Measurements from ENCODE around the gene AATK. TPM values are rescaled to one million over a fixed set of nuclear protein-coding genes. Genes with fewer than 3 reads are reported as not detected.

The AATK gene
- total RNA-seq, 1 experiment from 2014 or later = 4.4 TPM

- intact Hi-C loops (cut with micrococcal nuclease) = loop anchor here (5.0 kb wide), 2 partner anchors 332 to 347 kb away; no protein-coding TSS in a partner anchor
- ChIA-PET POLR2A (no interaction called here), RAD21 (ENCODE audit: low non-redundant PET in 1 of 2, low total read pairs in 2 of 2, uncharacterized antibody in 2 of 2, unreplicated experiment in 2 of 2) (no interaction called here), CTCF (no interaction called here)
- Histone ChIP-seq H3K4me3 (replicated peaks in 1 of 2; ENCODE audit: low read depth in 1 of 2, low read length in 2 of 2) (no peak overlapping the region), H3K27me3 (ENCODE audit: insufficient read depth, low read length) (no peaks in the 10 kb centered on the region), H4K20me1 (ENCODE audit: insufficient read depth) (no peaks in the 10 kb centered on the region), H2AFZ (ENCODE audit: low read depth, low read length, poor library complexity, severe bottlenecking) (no peak overlapping the region), H3K9ac (ENCODE audit: low read length) (no peak overlapping the region), H3K36me3 (ENCODE audit: control insufficient read depth in 1 of 2, insufficient read depth in 2 of 2, low read length in 2 of 2) (no peaks in the 10 kb centered on the region), H3K9me2 (ENCODE audit: insufficient read depth) (no peaks in the 10 kb centered on the region), H3K79me2 (ENCODE audit: insufficient read depth, low read length) (no peaks in the 10 kb centered on the region), H3K4me2 (ENCODE audit: low read length) (no peak overlapping the region), H3K9me3 (ENCODE audit: control insufficient read depth in 1 of 2, insufficient read depth in 1 of 2, low read depth in 1 of 2, low read length in 2 of 2) (no peaks in the 10 kb centered on the region; a peak in 1 of 4 replicates), H3K4me1 (ENCODE audit: control insufficient read depth in 1 of 2, insufficient read depth in 2 of 2, low read length in 2 of 2) (peaks cover 6 to 12% of the 10 kb centered on the region in 2 experiments; a peak in 3 of 4 replicates), H3K27ac (ENCODE audit: low read depth, low read length) (no peak overlapping the region)
- ATAC-seq (no peak), DNase-seq (ENCODE audit: low read depth, low spot score) (no peak)
- BruUV-seq (replicated peaks) = no TSS peak
- no peak for TF ChIP-seq SIN3A (IDR thresholded peaks at IDR 0.05; ENCODE audit: low read depth)
- TF ChIP-seq ZNF274 (IDR thresholded peaks at IDR 0.05; ENCODE audit: low read depth, low read length) = no peak
- no peak for TF ChIP-seq FOSL1 (IDR thresholded peaks at IDR 0.05; ENCODE audit: low read depth)
- TF ChIP-seq POLR2AphosphoS5 (IDR thresholded peaks at IDR 0.05; ENCODE audit: low read depth, low read length) = no peak
- no peak for TF ChIP-seq ATF3 (IDR thresholded peaks at IDR 0.05)
- no peak for TF ChIP-seq CBX3 (IDR thresholded peaks at IDR 0.05; ENCODE audit: low read depth)
- no peak for TF ChIP-seq YY1 (IDR thresholded peaks at IDR 0.05; ENCODE audit: extremely low read depth, insufficient replicate concordance, low read depth, low read length)
- no peak for TF ChIP-seq JUND (IDR thresholded peaks at IDR 0.05)
- TF ChIP-seq EZH2 (IDR thresholded peaks at IDR 0.05) = no peak
- TF ChIP-seq TCF7L2 (IDR thresholded peaks at IDR 0.05; ENCODE audit: borderline replicate concordance, extremely low read depth, insufficient read depth, insufficient read length) = no peak
Observed at GRCh38 chr17:81140695-81141094, 25.3 kb downstream of the AATK start.

GRCh38 chr17:81140018-81140417 lies 26.0 kb downstream of the AATK start:
- Histone ChIP-seq H3K9me2 (ENCODE audit: insufficient read depth) (no peaks in the 10 kb centered on the region), H3K27me3 (ENCODE audit: insufficient read depth, low read length) (no peaks in the 10 kb centered on the region), H3K4me1 (ENCODE audit: control insufficient read depth in 1 of 2, insufficient read depth in 2 of 2, low read length in 2 of 2) (peaks cover 6 to 12% of the 10 kb centered on the region in 2 experiments; a peak in 3 of 4 replicates), H3K36me3 (ENCODE audit: control insufficient read depth in 1 of 2, insufficient read depth in 2 of 2, low read length in 2 of 2) (no peaks in the 10 kb centered on the region), H3K9me3 (ENCODE audit: control insufficient read depth in 1 of 2, insufficient read depth in 1 of 2, low read depth in 1 of 2, low read length in 2 of 2) (no peaks in the 10 kb centered on the region; a peak in 1 of 4 replicates), H3K9ac (ENCODE audit: low read length) (no peak overlapping the region), H3K79me2 (ENCODE audit: insufficient read depth, low read length) (no peaks in the 10 kb centered on the region), H3K27ac (ENCODE audit: low read depth, low read length) (no peak overlapping the region), H3K4me2 (ENCODE audit: low read length) (no peak overlapping the region), H4K20me1 (ENCODE audit: insufficient read depth) (no peaks in the 10 kb centered on the region), H2AFZ (ENCODE audit: low read depth, low read length, poor library complexity, severe bottlenecking) (no peak overlapping the region), H3K4me3 (replicated peaks in 1 of 2; ENCODE audit: low read depth in 1 of 2, low read length in 2 of 2) (no peak overlapping the region)
- DNase-seq (ENCODE audit: low read depth, low spot score) (no peak), ATAC-seq (no peak)
- intact Hi-C loops (cut with micrococcal nuclease) = loop anchor here (5.0 kb wide), 2 partner anchors 332 to 347 kb away; no protein-coding TSS in a partner anchor
- no peak for TF ChIP-seq POLR2A (IDR thresholded peaks at IDR 0.05; ENCODE audit: borderline replicate concordance, extremely low read depth, insufficient read depth, insufficient read length)
- ChIA-PET CTCF (no interaction called here), RAD21 (ENCODE audit: low non-redundant PET in 1 of 2, low total read pairs in 2 of 2, uncharacterized antibody in 2 of 2, unreplicated experiment in 2 of 2) (no interaction called here), POLR2A (no interaction called here)
- BruUV-seq (replicated peaks) = no TSS peak

Measured in HCT116 (cell line).